IMR-90 (cell line): ENCODE measurements around the gene MERTK. TPM values are rescaled to one million over a fixed set of nuclear protein-coding genes. Genes with fewer than 3 reads are reported as not detected.

Experiments
- ATAC-seq: fragments of 200-7000 bp; cut with Tn5 transposase; 2 replicates; pipeline ENCODE4 v1.9.1; 2020; ENCODE audit warnings: low read depth, mild to moderate bottlenecking, moderate library complexity
- BruUV-seq: library from RNA; stranded (reverse); fragments of 400-500 nt; replicated peaks from 2 replicates; lab custom pipeline; 2021; lab: Mats Ljungman, UMichigan
- CTCF ChIA-PET: fragments of 300-600 bp; formaldehyde crosslinking; extraction: SDS; loops from one replicate; lab custom pipeline; 2021; ENCODE audit warnings: antibody characterized with exemption; lab: Yijun Ruan, JAX
- POLR2A ChIA-PET: fragments of 300-600 bp; sonication (Branson Sonifier 250); formaldehyde crosslinking; loops from one replicate; lab custom pipeline; 2022; ENCODE audit warnings: antibody characterized with exemption; ENCODE audit not compliant: unreplicated experiment; lab: Charles Lee
- DNase-seq: peaks from one replicate; pipeline ENCODE4 v3.0.0; 2013
- H2AFZ ChIP-seq: replicated peaks from 2 replicates; pipeline ENCODE3; 2013; ENCODE audit warnings: low read length, mild to moderate bottlenecking; ENCODE audit not compliant: poor library complexity
- H2AK5ac ChIP-seq: 2 replicates; pipeline ENCODE4 v1.6.1; 2013; ENCODE audit warnings: low read depth, low read length, inconsistent platforms
- H2AK9ac ChIP-seq: replicated peaks from 2 replicates; pipeline ENCODE3; 2013; ENCODE audit warnings: mild to moderate bottlenecking, low read depth, low read length, moderate library complexity; ENCODE audit not compliant: poor library complexity
- H2BK120ac ChIP-seq: 2 replicates; pipeline ENCODE4 v1.6.1; 2013; ENCODE audit warnings: low read depth, low read length, inconsistent platforms
- H2BK15ac ChIP-seq: 3 replicates; pipeline ENCODE4 v1.6.1; 2013; ENCODE audit warnings: low read depth, low read length, inconsistent platforms
- H2BK20ac ChIP-seq: 2 replicates; pipeline ENCODE4 v1.6.1; 2013; ENCODE audit warnings: low read depth, mild to moderate bottlenecking, inconsistent platforms, low read length, moderate library complexity
- H2BK5ac ChIP-seq: 2 replicates; pipeline ENCODE4 v1.6.1; 2013; ENCODE audit warnings: mild to moderate bottlenecking, low read depth, low read length, inconsistent platforms; ENCODE audit not compliant: poor library complexity, severe bottlenecking
- H3K14ac ChIP-seq: replicated peaks from 2 replicates; pipeline ENCODE4 v1.6.1; 2013; ENCODE audit warnings: low read depth, low read length, inconsistent platforms
- H3K18ac ChIP-seq: 2 replicates; pipeline ENCODE4 v1.6.1; 2013; ENCODE audit warnings: low read depth, low read length, control low read depth
- H3K23ac ChIP-seq: 2 replicates; pipeline ENCODE4 v1.6.1; 2013; ENCODE audit warnings: low read depth, low read length, inconsistent platforms
- H3K27ac ChIP-seq: 2 replicates; pipeline ENCODE4 v1.5.1; 2013; ENCODE audit warnings: mild to moderate bottlenecking, control low read depth, low read length; ENCODE audit not compliant: insufficient read depth
- H3K27me3 ChIP-seq: 2 replicates; pipeline ENCODE4 v1.6.1; 2013; ENCODE audit warnings: low read length; ENCODE audit not compliant: control insufficient read depth, insufficient read depth
- H3K36me3 ChIP-seq: 2 replicates; pipeline ENCODE4 v1.6.1; 2013; ENCODE audit warnings: low read length, mixed read lengths; ENCODE audit not compliant: control insufficient read depth, insufficient read depth
- H3K4ac ChIP-seq: 2 replicates; pipeline ENCODE4 v1.6.1; 2013; ENCODE audit warnings: low read depth, low read length, inconsistent platforms
- H3K4me1 ChIP-seq: 2 replicates; pipeline ENCODE4 v1.6.1; 2013; ENCODE audit warnings: low read length, mixed read lengths; ENCODE audit not compliant: control insufficient read depth, insufficient read depth
- H3K4me2 ChIP-seq: 2 replicates; pipeline ENCODE4 v1.6.1; 2013; ENCODE audit warnings: low read depth, mild to moderate bottlenecking, control low read depth, low read length, moderate library complexity
- H3K4me3 ChIP-seq: 2 replicates; pipeline ENCODE4 v1.5.1; 2013; ENCODE audit warnings: low read depth, mild to moderate bottlenecking, control low read depth, low read length, moderate library complexity; ENCODE audit not compliant: insufficient read depth
- H3K56ac ChIP-seq: 2 replicates; pipeline ENCODE4 v1.6.1; 2013; ENCODE audit warnings: low read length, inconsistent platforms; ENCODE audit not compliant: insufficient read depth; ENCODE audit errors: extremely low read depth
- H3K79me1 ChIP-seq, 2 experiments: 2 replicates each; pipeline ENCODE4 v1.6.1; 2013; ENCODE audit warnings: low read length in 2 of 2, inconsistent platforms in 1 of 2, low read depth in 1 of 2
- H3K9ac ChIP-seq: 2 replicates; pipeline ENCODE4 v1.6.1; 2013; ENCODE audit warnings: low read depth, low read length, control low read depth
- H3K9me1 ChIP-seq: 2 replicates; pipeline ENCODE4 v1.6.1; 2013; ENCODE audit warnings: low read length, inconsistent platforms; ENCODE audit not compliant: insufficient read depth
- H3K9me3 ChIP-seq: 2 replicates; pipeline ENCODE4 v1.6.1; 2013; ENCODE audit warnings: low read length; ENCODE audit not compliant: control insufficient read depth, insufficient read depth
- H4K20me1 ChIP-seq: 2 replicates; pipeline ENCODE4 v1.6.1; 2013; ENCODE audit warnings: low read length, inconsistent platforms; ENCODE audit not compliant: insufficient read depth
- H4K5ac ChIP-seq: 2 replicates; pipeline ENCODE4 v1.6.1; 2013; ENCODE audit warnings: mild to moderate bottlenecking, low read depth, low read length, control low read depth
- H4K8ac ChIP-seq, 2 experiments: 2 replicates each; pipeline ENCODE4 v1.6.1; 2013; ENCODE audit warnings: low read depth in 2 of 2, low read length in 2 of 2, control low read depth in 1 of 2, inconsistent platforms in 1 of 2
- H4K91ac ChIP-seq: 2 replicates; pipeline ENCODE4 v1.6.1; 2013; ENCODE audit warnings: low read depth, low read length, inconsistent platforms; ENCODE audit not compliant: insufficient read depth
- CEBPB ChIP-seq: IDR thresholded peaks from 2 replicates; pipeline ENCODE4 v1.6.1; 2012; ENCODE audit warnings: low read depth, low read length, improper control_type of control experiment
- CHD1 ChIP-seq: IDR thresholded peaks from 2 replicates; pipeline ENCODE4 v1.6.1; 2012; ENCODE audit warnings: low read depth, low read length, improper control_type of control experiment
- ELK1 ChIP-seq: fragments of 150-350 bp; IDR thresholded peaks from 2 replicates; pipeline ENCODE4 v1.6.1; 2016; ENCODE audit warnings: low read depth, mild to moderate bottlenecking, low read length, moderate library complexity, borderline replicate concordance
- MAFK ChIP-seq: IDR thresholded peaks from 2 replicates; pipeline ENCODE4 v1.6.1; 2012; ENCODE audit warnings: low read depth, low read length, improper control_type of control experiment
- MXI1 ChIP-seq: IDR thresholded peaks from 2 replicates; pipeline ENCODE4 v1.6.1; 2012; ENCODE audit warnings: low read depth, mild to moderate bottlenecking, low read length, moderate library complexity, borderline replicate concordance
- NFE2L2 ChIP-seq: fragments of 150-350 bp; IDR thresholded peaks from 2 replicates; pipeline ENCODE4 v1.6.1; 2016; ENCODE audit warnings: low read depth, mild to moderate bottlenecking, low read length
- POLR2A ChIP-seq: IDR thresholded peaks from 2 replicates; pipeline ENCODE4 v1.6.1; 2012; ENCODE audit warnings: mild to moderate bottlenecking, low read depth, low read length
- RCOR1 ChIP-seq: IDR thresholded peaks from 2 replicates; pipeline ENCODE4 v1.6.1; 2012; ENCODE audit warnings: mild to moderate bottlenecking, low read length, improper control_type of control experiment; ENCODE audit not compliant: insufficient replicate concordance
- SMC3 ChIP-seq: fragments of 150-350 bp; IDR thresholded peaks from 2 replicates; pipeline ENCODE4 v1.6.1; 2016; ENCODE audit warnings: low read depth, mild to moderate bottlenecking, antibody characterized with exemption, low read length, moderate library complexity
- WGBS, 2 experiments: methylation state at CpG; one replicate each; pipeline versions ENCODE4 v1.1.5 to v1.1.7; 2013; ENCODE audit warnings: missing lambda C conversion rate in 2 of 2; ENCODE audit not compliant: insufficient read length in 1 of 2; ENCODE audit errors: extremely low coverage in 2 of 2; 5-methylcytosine and 5-hydroxymethylcytosine counted together
- dilution Hi-C: fragments of 300-500 bp; cut with HindIII; formaldehyde crosslinking; loops from one replicate; pipeline ENCODE4 v1.14.3; 2018; ENCODE audit warnings: low sequenced_read_pairs; ENCODE audit not compliant: unreplicated experiment
- in situ Hi-C: fragments of 300-500 bp; cut with MboI; formaldehyde crosslinking; loops from 3 replicates; pipeline ENCODE4 v1.14.3; 2019; ENCODE audit warnings: low sequenced_read_pairs, inconsistent platforms, mixed read lengths
- intact Hi-C: fragments of 100-400 bp; cut with micrococcal nuclease; formaldehyde crosslinking; loops from 2 replicates; pipeline ENCODE4 v1.10.0; 2022
- polyA plus RNA-seq, 3 experiments: library from polyadenylated mRNA; depleted of rRNA; stranded (reverse); fragments of >200 nt; gene quantifications; 2 replicates each; pipeline ENCODE4 v1.2.3, GENCODE V29; 2012; ENCODE audit warnings: low replicate concordance in 1 of 3
- total RNA-seq: library from RNA; depleted of rRNA; stranded (reverse); fragments of >200 nt; gene quantifications from 2 replicates; pipeline ENCODE4 v1.2.3, GENCODE V29; 2012
- TF ChIP-seq, protein P1 (sequence below): conservative IDR thresholded peaks from 2 replicates; pipeline ENCODE4 v1.5.1; 2012; ENCODE audit warnings: mild to moderate bottlenecking, low read depth, low read length, improper control_type of control experiment

Gene MERTK
- total and polyA plus RNA-seq, 2 of the 4 experiments (the other 2 are of a cell fraction) = 0.36 to 0.62 TPM

DNA sequence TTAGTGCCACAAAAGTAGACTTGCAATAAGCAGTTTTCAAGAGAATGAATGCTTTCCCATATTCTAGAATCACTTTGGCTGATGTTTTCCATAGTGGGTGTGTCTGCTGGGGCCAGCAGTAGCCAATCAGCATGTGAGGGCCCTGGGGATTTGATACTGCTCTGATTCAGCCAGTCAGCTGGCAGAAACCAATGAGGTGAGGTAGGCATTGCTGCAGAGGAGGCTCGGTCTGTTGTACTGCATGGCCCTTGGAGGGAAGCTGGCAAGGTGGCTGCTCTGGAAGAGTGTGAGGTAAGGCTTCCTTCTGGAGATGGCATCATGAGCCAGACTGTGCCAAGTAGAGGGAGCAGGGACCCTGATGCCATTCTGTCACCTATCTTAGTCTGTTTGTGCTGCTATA lies 179.4 kb downstream of the MERTK start:
- TF ChIP-seq CHD1 (no peak), NFE2L2 (no peak), MAFK (no peak), SMC3 (no peak), POLR2A (no peak), CEBPB (no peak), RCOR1 (no peak), ELK1 (no peak), MXI1 (no peak)
- TF ChIP-seq, protein P1, sequence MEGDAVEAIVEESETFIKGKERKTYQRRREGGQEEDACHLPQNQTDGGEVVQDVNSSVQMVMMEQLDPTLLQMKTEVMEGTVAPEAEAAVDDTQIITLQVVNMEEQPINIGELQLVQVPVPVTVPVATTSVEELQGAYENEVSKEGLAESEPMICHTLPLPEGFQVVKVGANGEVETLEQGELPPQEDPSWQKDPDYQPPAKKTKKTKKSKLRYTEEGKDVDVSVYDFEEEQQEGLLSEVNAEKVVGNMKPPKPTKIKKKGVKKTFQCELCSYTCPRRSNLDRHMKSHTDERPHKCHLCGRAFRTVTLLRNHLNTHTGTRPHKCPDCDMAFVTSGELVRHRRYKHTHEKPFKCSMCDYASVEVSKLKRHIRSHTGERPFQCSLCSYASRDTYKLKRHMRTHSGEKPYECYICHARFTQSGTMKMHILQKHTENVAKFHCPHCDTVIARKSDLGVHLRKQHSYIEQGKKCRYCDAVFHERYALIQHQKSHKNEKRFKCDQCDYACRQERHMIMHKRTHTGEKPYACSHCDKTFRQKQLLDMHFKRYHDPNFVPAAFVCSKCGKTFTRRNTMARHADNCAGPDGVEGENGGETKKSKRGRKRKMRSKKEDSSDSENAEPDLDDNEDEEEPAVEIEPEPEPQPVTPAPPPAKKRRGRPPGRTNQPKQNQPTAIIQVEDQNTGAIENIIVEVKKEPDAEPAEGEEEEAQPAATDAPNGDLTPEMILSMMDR = no peak
- H2BK120ac ChIP-seq = no peak overlapping the region
- H3K9me3 ChIP-seq = peaks cover 2% of the 10 kb centered on the region; the same call in 1 of the 2 replicates
- POLR2A ChIA-PET = no interaction called here
- no peak overlapping the region for H3K56ac ChIP-seq
- H3K18ac ChIP-seq = no peak overlapping the region
- no peak overlapping the region; the same call in 1 of the 2 replicates for H2AK5ac ChIP-seq
- no peak overlapping the region for H3K27ac ChIP-seq
- peaks cover 30 to 54% of the 10 kb centered on the region in 2 experiments for H3K79me1 ChIP-seq
- no peak overlapping the region for H4K5ac ChIP-seq
- no peak overlapping the region for H3K23ac ChIP-seq
- no peak for DNase-seq
- H2BK15ac ChIP-seq = no peak overlapping the region; the same call in 2 of the 3 replicates
- H2AFZ ChIP-seq = no peak overlapping the region
- H3K27me3 ChIP-seq = no peaks in the 10 kb centered on the region
- H3K9ac ChIP-seq = no peak overlapping the region
- no peak overlapping the region for H4K91ac ChIP-seq
- H2BK5ac ChIP-seq = no peak overlapping the region
- no peak overlapping the region for H2BK20ac ChIP-seq
- no peak overlapping the region for H2AK9ac ChIP-seq
- H3K9me1 ChIP-seq = peaks cover 19% of the 10 kb centered on the region
- ATAC-seq = no peak
- no TSS peak for BruUV-seq
- no peak overlapping the region for H3K14ac ChIP-seq
- dilution Hi-C loops (no loop called here), in situ Hi-C loops (no loop called here), intact Hi-C loops (no loop called here)
- H3K36me3 ChIP-seq = peaks cover 18% of the 10 kb centered on the region
- no peak overlapping the region for H3K4me2 ChIP-seq
- H4K8ac ChIP-seq = no peak overlapping the region
- WGBS, 2 experiments = no CpG with 5 or more reads among the region's 1 CpG
- no peak overlapping the region for H3K4me3 ChIP-seq
- H3K4me1 ChIP-seq = peaks cover 5% of the 10 kb centered on the region
- H4K20me1 ChIP-seq = peaks cover 12% of the 10 kb centered on the region; the same call in 1 of the 2 replicates
- CTCF ChIA-PET = no interaction called here
- 0 out of 2 replicates have a peak overlapping the region, but pooled peaks have one; percentile 4 for H3K4ac ChIP-seq
